Bronchial epithelial cell (primary cell): Measurements from ENCODE around the gene CAPN5. TPM values are rescaled to one million over a fixed set of nuclear protein-coding genes. Genes with fewer than 3 reads are reported as not detected.

ENCODE experiments used
- DNase-seq: peaks from one replicate; pipeline ENCODE4 v3.0.0-alpha.2; 2010; ENCODE audit warnings: low read depth
- FAIRE-seq: peaks from 2 replicates; lab custom pipeline; 2011; peaks lifted over from hg19 to GRCh38; lab: Jason Lieb, UNC
- H3K27me3 ChIP-seq: 2 replicates; pipeline ENCODE4 v1.5.1; 2011; ENCODE audit warnings: low read length; ENCODE audit not compliant: control insufficient read depth, insufficient read depth
- H3K36me3 ChIP-seq: 2 replicates; pipeline ENCODE4 v1.5.1; 2011; ENCODE audit warnings: low read length; ENCODE audit not compliant: control insufficient read depth, insufficient read depth
- H3K4me3 ChIP-seq: 2 replicates; pipeline ENCODE4 v1.5.1; 2011; ENCODE audit warnings: mild to moderate bottlenecking, low read depth, low read length, control low read depth
- CTCF ChIP-seq: IDR thresholded peaks from 2 replicates; pipeline ENCODE4 v1.5.1; 2011; ENCODE audit warnings: mild to moderate bottlenecking, moderate library complexity, low read length, control low read depth, inconsistent platforms; ENCODE audit not compliant: insufficient read depth, severe bottlenecking
- total RNA-seq: library from RNA; depleted of rRNA; stranded (reverse); fragments of >200 nt; gene quantifications from 2 replicates; pipeline ENCODE4 v1.2.1, GENCODE V29; 2014

Gene CAPN5
- total RNA-seq, 1 donor from 2014 or later, result 3.2 TPM

- no peak for TF ChIP-seq CTCF
- no peak for FAIRE-seq
- no peaks in the 10 kb centered on the region for H3K27me3 ChIP-seq
These were observed 14.3 kb upstream of the CAPN5 start for GRCh38 chr11:77052518-77052917.

GRCh38 chr11:77053217-77054015 is 13.4 kb upstream of the CAPN5 start:
- no peak for TF ChIP-seq CTCF
- H3K27me3 ChIP-seq, result no peaks in the 10 kb centered on the region
- FAIRE-seq (no peak), DNase-seq (no peak)
- no peaks in the 10 kb centered on the region for H3K36me3 ChIP-seq
- no peak overlapping the region for H3K4me3 ChIP-seq

More at GRCh38 chr11:77052518-77052917, 14.3 kb upstream of the CAPN5 start:
- no peaks in the 10 kb centered on the region for H3K36me3 ChIP-seq
- no peak overlapping the region for H3K4me3 ChIP-seq
- no peak for DNase-seq

- TF ChIP-seq CTCF, result no peak
- no peak for FAIRE-seq
- Histone ChIP-seq H3K27me3 (no peaks in the 10 kb centered on the region), H3K4me3 (no peak overlapping the region), H3K36me3 (no peaks in the 10 kb centered on the region)
- no peak for DNase-seq
These were observed 12.7 kb upstream of the CAPN5 start for GRCh38 chr11:77054084-77054483.

GRCh38 chr11:77055101-77055561 is 11.6 kb upstream of the CAPN5 start:
- Histone ChIP-seq H3K36me3 (no peaks in the 10 kb centered on the region), H3K4me3 (no peak overlapping the region), H3K27me3 (no peaks in the 10 kb centered on the region)
- FAIRE-seq (no peak), DNase-seq (no peak)
- no peak for TF ChIP-seq CTCF

- no peak for FAIRE-seq
These were observed 10.9 kb upstream of the CAPN5 start for GRCh38 chr11:77055913-77056312.

More at GRCh38 chr11:77055913-77056312, 10.9 kb upstream of the CAPN5 start:
- H3K4me3 ChIP-seq, result no peak overlapping the region
- H3K36me3 ChIP-seq, result no peaks in the 10 kb centered on the region
- TF ChIP-seq CTCF, result no peak
- H3K27me3 ChIP-seq, result no peaks in the 10 kb centered on the region
- DNase-seq, result no peak
